Activated naive CD4-positive, alpha-beta T cell treated with anti-CD3 and anti-CD28 coated beads for 36 hours (primary cell): Measurements from ENCODE around the gene MNAT1. TPM values are rescaled to one million over a fixed set of nuclear protein-coding genes. Genes with fewer than 3 reads are reported as not detected.

Experiments
- CTCF ChIA-PET: fragments of 350-600 bp; sonication (Branson Sonifier 250); formaldehyde crosslinking; loops from one replicate; lab custom pipeline; 2021; ENCODE audit warnings: antibody characterized with exemption; lab: Charles Lee
- DNase-seq: peaks from one replicate; pipeline ENCODE4 v3.0.0-alpha.2; 2020
- H3K27ac Mint-ChIP-seq: one replicate; pipeline ENCODE4 v1.8.0; 2021; ENCODE audit warnings: mild to moderate bottlenecking, mixed read lengths
- H3K27me3 Mint-ChIP-seq: one replicate; pipeline ENCODE4 v1.8.0; 2021; ENCODE audit warnings: low read depth, mixed read lengths
- H3K36me3 Mint-ChIP-seq: one replicate; pipeline ENCODE4 v1.8.0; 2021; ENCODE audit warnings: low read depth, mixed read lengths
- H3K4me1 Mint-ChIP-seq: one replicate; pipeline ENCODE4 v1.8.0; 2021; ENCODE audit warnings: low read depth, mixed read lengths
- H3K4me3 Mint-ChIP-seq: one replicate; pipeline ENCODE4 v1.8.0; 2021; ENCODE audit warnings: mild to moderate bottlenecking, moderate library complexity, mixed read lengths
- H3K9me3 Mint-ChIP-seq: one replicate; pipeline ENCODE4 v1.8.0; 2021; ENCODE audit warnings: mixed read lengths
- intact Hi-C: fragments of 100-400 bp; cut with micrococcal nuclease; formaldehyde crosslinking; loops from one replicate; pipeline ENCODE4 v1.15.1; 2023
- total RNA-seq, 2 experiments: library from RNA; stranded (reverse); gene quantifications; one replicate each; pipeline ENCODE4 v1.2.3, GENCODE V29; 2021

The MNAT1 gene
- 10 to 100 TPM; 44.0 to 44.2 TPM for total RNA-seq

DNA sequence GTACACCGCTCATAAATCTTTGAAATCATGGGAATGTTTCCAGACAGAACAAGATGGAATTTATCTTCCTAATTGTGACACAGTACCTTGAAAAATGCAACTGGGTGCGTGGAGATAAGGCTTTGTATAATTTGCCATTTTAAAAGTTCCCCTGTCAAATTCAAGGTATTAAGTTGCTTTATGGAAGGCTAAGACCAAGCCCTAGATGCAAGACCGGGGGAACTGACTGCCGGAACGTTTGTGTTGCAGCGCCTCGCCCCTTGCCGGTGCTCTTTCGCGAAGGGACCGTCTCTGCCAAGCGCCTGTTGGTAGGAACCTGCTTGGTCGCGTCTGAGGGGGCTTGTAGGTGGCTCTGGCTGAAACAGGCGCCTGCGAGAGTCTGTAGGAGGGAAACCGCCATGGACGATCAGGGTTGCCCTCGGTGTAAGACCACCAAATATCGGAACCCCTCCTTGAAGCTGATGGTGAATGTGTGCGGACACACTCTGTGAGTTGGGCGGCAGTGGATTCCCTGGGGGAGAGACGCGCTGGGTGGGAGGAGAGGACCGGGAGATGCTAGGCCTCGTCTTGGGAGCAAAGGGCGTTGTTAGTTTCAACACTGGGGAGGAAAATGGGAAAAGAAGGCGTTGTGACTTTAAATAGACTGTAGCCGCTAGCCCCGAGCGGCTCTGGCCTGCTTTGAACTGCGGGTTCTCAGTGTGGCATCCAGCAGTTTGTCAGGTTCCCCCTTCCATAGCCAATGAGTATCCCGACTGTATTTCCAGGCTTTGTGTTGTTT, at the start of gene MNAT1:
MNAT1 (plus strand) TSS at position 297 of the 778 bp plus-strand sequence; CDS start at position 399, 102 bp downstream.
- peak; percentile 83 for DNase-seq
- CTCF ChIA-PET = no interaction called here
- H3K4me1 Mint-ChIP-seq = peaks cover 17% of the 10 kb centered on the region
- H3K36me3 Mint-ChIP-seq = peaks cover 3% of the 10 kb centered on the region
- H3K9me3 Mint-ChIP-seq = no peaks in the 10 kb centered on the region
- H3K27ac Mint-ChIP-seq = peak within 1 kb of the TSS; percentile 86
- peaks cover 10% of the 10 kb centered on the region for H3K27me3 Mint-ChIP-seq
- peak within 1 kb of the TSS; percentile 97 for H3K4me3 Mint-ChIP-seq
- intact Hi-C loops = loop anchor here (1.0 to 10.0 kb wide), 4 partner anchors 12 to 550 kb away; partner anchors contain the start of genes SLC38A6, TMEM30B and TRMT5

DNA sequence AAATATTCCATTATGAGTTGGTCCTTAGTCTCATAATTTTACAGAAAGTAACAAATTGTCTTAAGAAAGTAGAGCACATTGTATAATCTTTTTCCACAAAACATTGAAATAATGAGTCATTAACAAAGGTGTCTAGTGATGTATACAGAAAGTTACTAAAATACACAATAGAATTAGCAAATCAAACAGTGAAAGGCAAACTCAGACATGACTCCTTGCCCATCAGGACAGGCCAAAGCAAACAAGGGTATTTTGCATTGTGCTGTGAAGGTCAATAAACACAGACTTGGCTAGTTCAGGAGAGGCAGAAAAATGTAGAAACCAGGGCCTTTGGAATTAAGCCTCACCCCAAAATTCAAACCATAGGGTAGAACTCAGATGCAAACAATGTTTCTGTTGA, 47.7 kb upstream of the MNAT1 start:
- H3K27me3 Mint-ChIP-seq = peaks cover 13% of the 10 kb centered on the region
- no peak overlapping the region for H3K27ac Mint-ChIP-seq
- H3K36me3 Mint-ChIP-seq = no peaks in the 10 kb centered on the region
- H3K4me3 Mint-ChIP-seq = no peak overlapping the region
- DNase-seq = no peak
- CTCF ChIA-PET = no interaction called here
- intact Hi-C loops = no loop called here
- H3K9me3 Mint-ChIP-seq = no peaks in the 10 kb centered on the region
- H3K4me1 Mint-ChIP-seq = no peaks in the 10 kb centered on the region

DNA sequence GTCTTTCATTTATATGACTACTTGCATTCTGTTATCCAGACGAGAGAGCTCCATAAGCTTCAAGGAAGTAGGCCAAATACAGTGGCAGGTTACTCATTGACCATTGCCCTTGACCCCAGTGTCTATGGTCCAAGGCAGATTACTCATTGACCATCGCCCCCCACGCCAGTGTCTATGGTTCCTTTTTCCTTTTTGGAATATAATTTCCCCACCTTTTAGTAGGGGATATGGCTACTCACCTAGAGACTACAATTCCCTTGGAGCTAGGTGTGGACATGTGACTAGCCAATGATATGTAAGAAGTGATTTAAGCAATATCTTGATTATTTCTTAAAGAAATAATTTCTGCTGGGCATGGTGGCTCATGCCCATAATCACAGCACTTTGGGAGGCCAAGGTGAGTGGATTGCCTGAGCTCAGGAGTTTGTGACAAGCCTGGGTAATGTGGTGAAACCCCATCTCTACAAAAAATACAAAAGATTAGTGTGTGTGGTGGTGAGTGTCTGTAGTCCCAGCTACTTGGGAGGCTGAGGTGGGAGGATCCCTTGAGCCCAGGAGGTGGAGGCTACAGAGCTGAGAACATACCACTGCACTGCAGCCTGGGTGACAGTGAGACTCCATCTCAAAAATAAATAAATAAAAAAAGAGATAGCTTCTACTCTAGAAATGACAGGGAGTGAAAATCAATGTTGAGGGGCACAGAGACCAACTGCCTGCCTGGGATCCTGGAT, 43.0 kb upstream of the MNAT1 start:
- intact Hi-C loops = no loop called here
- Mint-ChIP-seq H3K4me1 (no peaks in the 10 kb centered on the region), H3K4me3 (no peak overlapping the region), H3K9me3 (no peaks in the 10 kb centered on the region), H3K27ac (no peak overlapping the region), H3K36me3 (no peaks in the 10 kb centered on the region), H3K27me3 (peaks cover 5% of the 10 kb centered on the region)
- no peak for DNase-seq
- CTCF ChIA-PET = interaction anchor here (0.6 kb wide), 1 partner anchor 30 kb away, joined by 6 read pairs; no protein-coding TSS in a partner anchor

DNA sequence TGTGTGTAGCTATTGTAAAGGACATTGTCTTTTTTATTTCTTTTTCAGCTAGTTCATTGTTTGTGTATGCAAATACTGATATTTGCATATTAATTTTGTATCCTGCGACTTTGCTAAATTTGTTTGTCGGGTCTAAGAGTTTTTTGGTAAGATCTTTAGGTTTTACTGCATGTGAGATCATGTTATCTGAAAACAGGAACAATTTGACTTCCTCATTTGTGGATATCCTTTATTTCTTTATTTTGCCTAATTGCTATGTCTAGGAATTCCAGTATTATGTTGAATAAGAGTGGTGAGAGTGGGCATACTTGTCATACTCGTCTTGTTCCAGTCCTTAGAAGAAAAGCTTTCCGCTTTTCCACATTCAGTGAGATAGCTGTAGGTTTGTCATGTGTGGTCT, 39.2 kb upstream of the MNAT1 start:
- CTCF ChIA-PET = interaction anchor here (0.6 kb wide), 1 partner anchor 71 kb away, joined by 3 read pairs; no protein-coding TSS in a partner anchor
- DNase-seq = no peak
- Mint-ChIP-seq H3K4me3 (no peak overlapping the region), H3K4me1 (no peaks in the 10 kb centered on the region), H3K27ac (no peak overlapping the region), H3K9me3 (peaks cover 5% of the 10 kb centered on the region), H3K36me3 (no peaks in the 10 kb centered on the region), H3K27me3 (peaks cover 9% of the 10 kb centered on the region)
- intact Hi-C loops = no loop called here

DNA sequence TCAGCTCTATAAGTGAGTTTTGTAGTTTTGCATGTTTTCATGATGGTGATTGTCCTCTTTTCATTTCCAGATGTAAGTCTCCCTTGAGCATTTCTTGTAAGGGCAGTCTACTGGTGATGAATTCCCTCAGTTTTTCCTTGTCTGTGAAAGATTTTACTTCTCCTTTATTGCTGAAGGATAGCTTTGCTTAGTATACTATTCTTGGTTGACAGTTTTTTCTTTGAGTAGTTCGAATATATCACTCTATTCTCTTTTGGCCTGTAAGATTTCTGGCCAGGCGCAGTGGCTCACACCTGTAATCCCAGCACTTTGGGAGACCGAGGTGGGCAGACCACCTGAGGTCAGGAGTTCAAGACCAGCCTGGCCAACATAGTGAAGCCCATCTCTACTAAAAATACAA, 34.0 kb upstream of the MNAT1 start:
- H3K4me3 Mint-ChIP-seq = no peak overlapping the region
- H3K36me3 Mint-ChIP-seq = peaks cover 4% of the 10 kb centered on the region
- H3K4me1 Mint-ChIP-seq = no peaks in the 10 kb centered on the region
- peaks cover 17% of the 10 kb centered on the region for H3K9me3 Mint-ChIP-seq
- H3K27ac Mint-ChIP-seq = no peak overlapping the region
- CTCF ChIA-PET = interaction anchor here (0.7 kb wide), 1 partner anchor 519 kb away, joined by 3 read pairs; no protein-coding TSS in a partner anchor
- peaks cover 20% of the 10 kb centered on the region for H3K27me3 Mint-ChIP-seq
- DNase-seq = no peak
- intact Hi-C loops = no loop called here

DNA sequence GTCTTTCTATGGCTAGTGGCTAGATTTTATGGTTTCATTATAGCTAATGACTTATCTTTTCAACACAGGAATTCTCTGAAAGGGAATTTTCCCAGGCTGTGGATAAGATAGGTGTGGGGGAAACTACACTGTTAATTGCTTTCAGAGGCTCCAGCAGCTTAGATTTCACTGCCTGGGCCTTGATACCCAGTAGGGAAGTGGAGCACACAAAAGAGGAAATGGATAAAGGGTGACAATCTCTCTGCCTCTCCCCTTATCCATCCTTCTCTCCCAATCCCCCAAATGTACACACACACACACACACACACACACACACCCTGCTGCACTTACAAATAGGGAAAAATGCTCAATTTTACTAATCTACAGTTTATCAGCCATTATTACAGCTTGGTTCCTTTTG, 29.5 kb upstream of the MNAT1 start:
- peaks cover 4% of the 10 kb centered on the region for H3K36me3 Mint-ChIP-seq
- H3K9me3 Mint-ChIP-seq = peaks cover 13% of the 10 kb centered on the region
- H3K27ac Mint-ChIP-seq = no peak overlapping the region
- CTCF ChIA-PET = no interaction called here
- H3K4me3 Mint-ChIP-seq = no peak overlapping the region
- DNase-seq = no peak
- H3K4me1 Mint-ChIP-seq = no peaks in the 10 kb centered on the region
- peaks cover 17% of the 10 kb centered on the region for H3K27me3 Mint-ChIP-seq
- intact Hi-C loops = no loop called here

DNA sequence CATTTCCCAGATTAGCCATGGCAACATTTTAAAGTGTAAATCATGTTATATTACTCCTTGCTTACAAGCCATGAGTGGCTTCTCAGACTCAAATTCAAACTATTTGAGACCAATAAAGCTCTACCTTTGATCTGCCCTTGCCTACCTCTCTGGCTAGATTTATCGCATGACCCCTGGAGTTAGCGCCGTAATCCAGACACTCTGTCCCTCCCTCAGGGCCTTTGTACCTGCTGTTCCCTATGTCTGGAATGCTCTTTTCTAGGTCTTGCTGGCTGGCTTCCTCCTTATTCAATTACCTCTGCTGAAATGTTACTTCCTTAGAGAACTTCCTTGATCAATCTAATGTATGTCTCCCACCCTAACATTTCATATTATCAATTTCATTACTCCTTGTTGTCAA, 26.7 kb upstream of the MNAT1 start:
- peaks cover 10% of the 10 kb centered on the region for H3K27me3 Mint-ChIP-seq
- H3K4me1 Mint-ChIP-seq = no peaks in the 10 kb centered on the region
- CTCF ChIA-PET = no interaction called here
- intact Hi-C loops = no loop called here
- H3K36me3 Mint-ChIP-seq = no peaks in the 10 kb centered on the region
- DNase-seq = no peak
- no peak overlapping the region for H3K4me3 Mint-ChIP-seq
- H3K9me3 Mint-ChIP-seq = no peaks in the 10 kb centered on the region
- no peak overlapping the region for H3K27ac Mint-ChIP-seq

DNA sequence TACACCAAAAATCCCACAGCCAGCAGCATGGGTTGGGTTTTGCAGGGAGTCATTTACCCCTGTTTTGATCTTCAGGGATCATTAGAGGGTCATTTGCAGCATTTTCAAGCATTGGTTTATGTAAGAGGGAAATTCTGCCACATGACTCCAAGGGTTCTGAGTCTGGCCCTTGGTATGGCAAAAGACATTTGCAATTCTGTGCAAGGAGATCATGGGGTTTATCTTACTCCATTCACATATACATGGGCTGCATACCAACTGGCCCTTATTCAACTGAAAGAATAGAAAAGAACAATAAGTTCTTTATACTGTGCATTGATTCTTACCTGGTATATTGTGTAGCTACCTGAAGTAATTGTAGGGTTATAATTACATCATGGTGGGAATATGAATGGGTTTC, 24.1 kb upstream of the MNAT1 start:
- no peak overlapping the region for H3K4me3 Mint-ChIP-seq
- CTCF ChIA-PET = no interaction called here
- intact Hi-C loops = no loop called here
- no peaks in the 10 kb centered on the region for H3K4me1 Mint-ChIP-seq
- H3K9me3 Mint-ChIP-seq = no peaks in the 10 kb centered on the region
- H3K27ac Mint-ChIP-seq = no peak overlapping the region
- DNase-seq = no peak
- H3K36me3 Mint-ChIP-seq = no peaks in the 10 kb centered on the region
- peaks cover 13% of the 10 kb centered on the region for H3K27me3 Mint-ChIP-seq

DNA sequence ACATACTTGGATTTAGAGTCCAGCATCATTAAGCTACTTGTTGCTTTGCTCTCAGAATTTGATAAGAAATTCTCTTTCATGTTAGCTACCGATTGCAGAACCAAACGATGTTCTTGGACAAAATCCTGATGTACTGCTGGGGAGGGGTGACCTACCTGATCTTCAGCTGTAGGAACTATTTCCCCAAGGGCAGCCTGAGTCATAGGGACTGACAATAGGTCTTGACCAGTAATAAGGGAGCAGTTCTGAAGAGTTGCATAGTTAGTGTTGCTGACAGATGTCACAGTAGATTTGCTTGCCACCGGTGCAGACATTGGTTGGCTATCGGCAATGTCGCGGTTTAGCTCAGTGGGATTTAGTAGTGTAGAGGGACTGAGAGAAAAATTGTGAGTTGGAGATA, 21.0 kb upstream of the MNAT1 start:
- H3K9me3 Mint-ChIP-seq = no peaks in the 10 kb centered on the region
- H3K27me3 Mint-ChIP-seq = peaks cover 18% of the 10 kb centered on the region
- H3K4me1 Mint-ChIP-seq = no peaks in the 10 kb centered on the region
- intact Hi-C loops = no loop called here
- CTCF ChIA-PET = no interaction called here
- H3K4me3 Mint-ChIP-seq = no peak overlapping the region
- H3K36me3 Mint-ChIP-seq = no peaks in the 10 kb centered on the region
- DNase-seq = no peak
- H3K27ac Mint-ChIP-seq = no peak overlapping the region

DNA sequence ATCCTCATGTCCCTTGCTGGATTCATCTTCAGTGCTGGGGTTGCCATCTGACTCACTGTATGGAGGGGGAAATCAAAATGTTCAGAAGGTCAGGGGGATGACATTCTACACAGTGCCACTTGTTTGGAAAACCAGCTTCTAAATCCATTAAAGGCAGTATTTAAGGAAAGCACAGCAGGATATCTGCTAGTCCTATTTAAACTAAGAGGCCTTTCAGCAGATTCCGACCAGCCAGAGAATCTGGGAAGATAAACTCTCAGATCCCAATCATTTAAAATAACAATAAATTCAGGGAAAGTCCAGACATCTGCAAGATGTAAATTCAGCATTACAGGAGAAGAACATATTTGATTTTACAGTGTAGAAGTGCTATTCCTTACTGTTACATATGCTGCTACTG, 14.2 kb upstream of the MNAT1 start:
- intact Hi-C loops = loop anchor here (2.0 to 10.0 kb wide), 5 partner anchors 32 to 476 kb away; partner anchors contain the start of gene PPM1A
- peaks cover 60% of the 10 kb centered on the region for H3K27me3 Mint-ChIP-seq
- DNase-seq = no peak
- H3K27ac Mint-ChIP-seq = no peak overlapping the region
- CTCF ChIA-PET = no interaction called here
- H3K36me3 Mint-ChIP-seq = no peaks in the 10 kb centered on the region
- no peak overlapping the region for H3K4me3 Mint-ChIP-seq
- peaks cover 19% of the 10 kb centered on the region for H3K4me1 Mint-ChIP-seq
- H3K9me3 Mint-ChIP-seq = no peaks in the 10 kb centered on the region

DNA sequence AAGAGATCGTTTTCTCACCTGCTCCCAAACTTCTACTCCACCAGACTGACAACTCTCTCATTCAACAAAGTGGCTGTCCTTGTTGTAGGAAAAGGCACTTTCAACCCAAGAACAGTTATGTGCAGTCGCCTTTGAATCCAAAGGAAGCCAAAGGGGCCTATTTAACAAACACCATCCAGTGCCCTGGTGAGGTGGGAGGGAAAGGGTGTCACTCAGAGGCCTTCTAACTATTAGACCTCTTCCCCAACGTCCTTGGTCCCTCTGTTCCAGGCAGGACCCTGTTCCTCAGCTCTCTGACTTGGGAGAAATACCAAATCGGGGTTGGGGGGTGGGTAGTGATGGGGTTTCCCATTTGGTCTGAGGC, 13.6 kb upstream of the MNAT1 start:
- Mint-ChIP-seq H3K27ac (no peak overlapping the region), H3K4me1 (peaks cover 19% of the 10 kb centered on the region), H3K4me3 (peak overlapping the region; percentile 61), H3K9me3 (no peaks in the 10 kb centered on the region), H3K27me3 (peaks cover 59% of the 10 kb centered on the region), H3K36me3 (no peaks in the 10 kb centered on the region)
- CTCF ChIA-PET = no interaction called here
- no peak for DNase-seq
- intact Hi-C loops = loop anchor here (1.0 to 10.0 kb wide), 6 partner anchors 32 to 476 kb away; partner anchors contain the start of genes PPM1A, SLC38A6 and TRMT5

DNA sequence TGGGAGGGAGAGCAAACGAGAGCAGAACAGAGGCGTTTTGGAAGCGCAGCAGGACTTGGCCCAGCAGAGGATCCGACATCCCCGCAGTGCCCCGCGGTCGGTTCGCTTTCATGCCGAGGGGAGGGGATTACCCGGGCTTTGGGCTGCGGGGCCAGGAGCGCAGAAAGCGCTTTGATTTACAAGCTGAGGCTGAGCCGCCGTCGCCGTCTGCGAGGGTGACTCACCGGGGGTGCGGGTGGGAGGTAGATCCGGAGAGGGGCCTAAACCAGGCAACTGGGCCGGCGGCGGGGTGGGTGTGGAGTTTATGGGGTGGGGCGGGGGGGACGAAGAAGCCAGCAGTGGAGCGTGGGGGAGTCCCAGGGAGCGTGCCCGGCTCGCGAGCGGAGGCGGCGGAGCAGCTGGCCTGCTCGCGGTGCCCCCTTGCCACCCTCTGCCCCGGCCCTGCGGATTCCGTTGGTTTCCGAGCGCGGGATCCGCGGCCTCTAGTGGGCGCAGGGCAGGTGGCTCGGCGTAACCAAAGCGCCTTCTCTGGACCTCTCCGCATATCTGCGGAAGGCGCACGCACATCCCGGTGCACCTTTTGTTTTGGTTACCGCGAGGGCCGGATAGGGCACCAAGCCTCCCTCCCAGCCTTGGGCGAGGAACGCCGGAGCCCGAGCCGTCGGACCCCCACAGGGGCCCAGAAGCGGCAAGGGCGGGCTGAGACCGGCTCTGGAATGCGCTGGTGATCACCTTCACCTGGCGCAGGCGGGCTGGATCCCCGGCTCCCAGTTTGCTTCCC, 13.0 kb upstream of the MNAT1 start:
- H3K4me3 Mint-ChIP-seq = peak overlapping the region; percentile 78
- no peak overlapping the region for H3K27ac Mint-ChIP-seq
- CTCF ChIA-PET = interaction anchor here (1.2 kb wide), 1 partner anchor 273 kb away, joined by 4 read pairs; no protein-coding TSS in a partner anchor
- peaks cover 59% of the 10 kb centered on the region for H3K27me3 Mint-ChIP-seq
- peak; percentile 70 for DNase-seq
- intact Hi-C loops = loop anchor here (1.0 to 10.0 kb wide), 8 partner anchors 13 to 477 kb away; partner anchors contain the start of genes MNAT1, PPM1A, SLC38A6 and TRMT5
- H3K36me3 Mint-ChIP-seq = no peaks in the 10 kb centered on the region
- no peaks in the 10 kb centered on the region for H3K9me3 Mint-ChIP-seq
- peaks cover 19% of the 10 kb centered on the region for H3K4me1 Mint-ChIP-seq
